ENCODE measurements around the gene FSTL4. TPM values are rescaled to one million over a fixed set of nuclear protein-coding genes. Genes with fewer than 3 reads are reported as not detected.

The FSTL4 gene
- total and polyA plus RNA-seq, 4 donors, result 0.02 to 0.18 TPM; not detected in 2

DNA sequence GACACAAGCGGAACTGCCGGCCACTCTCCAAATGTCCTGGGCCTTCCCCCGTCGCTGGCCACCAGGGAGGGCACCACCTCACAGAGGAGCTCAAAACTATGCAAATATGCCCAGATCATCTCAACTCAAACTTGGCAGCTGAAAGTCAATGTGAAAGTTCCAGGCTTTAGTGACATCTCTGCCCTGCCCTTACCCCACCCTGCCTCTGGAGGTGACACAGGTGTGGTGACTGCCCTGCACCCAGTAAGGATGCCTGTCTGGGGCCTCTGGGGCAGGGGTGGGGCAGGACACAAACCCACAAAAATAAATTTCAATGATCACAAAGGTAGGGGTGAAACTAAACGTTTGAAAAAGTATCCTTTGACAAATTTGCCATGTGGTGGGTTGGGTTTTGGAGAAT, 347.1 kb downstream of the FSTL4 start:
- DNase-seq (ENCODE audit: low spot score), result no peak
- Histone ChIP-seq H3K36me3 (ENCODE audit: control insufficient read depth in 4 of 4, insufficient read depth in 3 of 4, low read depth in 1 of 4, low read length in 3 of 4) (no peaks in the 10 kb centered on the region), H3K9ac (ENCODE audit: low read depth in 1 of 2, low read length in 2 of 2) (no peak overlapping the region), H3K4me1 (ENCODE audit: control insufficient read depth in 4 of 4, insufficient read depth in 4 of 4, low read length in 3 of 4) (peaks cover 0 to 13% (median 6%) of the 10 kb centered on the region in 4 donors), H3K4me3 (ENCODE audit: low read depth in 1 of 3, low read length in 3 of 3) (no peak overlapping the region), H3K9me3 (ENCODE audit: control insufficient read depth in 4 of 4, low read length in 3 of 4) (no peaks in the 10 kb centered on the region), H3K27ac (ENCODE audit: low read depth in 1 of 2, low read length in 2 of 2) (no peak overlapping the region), H3K27me3 (ENCODE audit: control insufficient read depth in 4 of 4, insufficient read depth in 4 of 4, low read length in 3 of 4) (no peaks in the 10 kb centered on the region)
- 86% methylated on average over 5 of the region's 5 CpGs for WGBS
- TF ChIP-seq EGR1 (IDR thresholded peaks at IDR 0.05; ENCODE audit: low read depth in 2 of 2), result no peak
- no peak for TF ChIP-seq HNF4G (IDR thresholded peaks at IDR 0.05)
- TF ChIP-seq FOXA2 (IDR thresholded peaks at IDR 0.05), result no peak
- no peak for TF ChIP-seq HNF4A (conservative IDR thresholded peaks at IDR 0.05)
- TF ChIP-seq, protein P1, sequence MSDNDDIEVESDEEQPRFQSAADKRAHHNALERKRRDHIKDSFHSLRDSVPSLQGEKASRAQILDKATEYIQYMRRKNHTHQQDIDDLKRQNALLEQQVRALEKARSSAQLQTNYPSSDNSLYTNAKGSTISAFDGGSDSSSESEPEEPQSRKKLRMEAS (IDR thresholded peaks at IDR 0.05), result no peak
- TF ChIP-seq, protein P2, sequence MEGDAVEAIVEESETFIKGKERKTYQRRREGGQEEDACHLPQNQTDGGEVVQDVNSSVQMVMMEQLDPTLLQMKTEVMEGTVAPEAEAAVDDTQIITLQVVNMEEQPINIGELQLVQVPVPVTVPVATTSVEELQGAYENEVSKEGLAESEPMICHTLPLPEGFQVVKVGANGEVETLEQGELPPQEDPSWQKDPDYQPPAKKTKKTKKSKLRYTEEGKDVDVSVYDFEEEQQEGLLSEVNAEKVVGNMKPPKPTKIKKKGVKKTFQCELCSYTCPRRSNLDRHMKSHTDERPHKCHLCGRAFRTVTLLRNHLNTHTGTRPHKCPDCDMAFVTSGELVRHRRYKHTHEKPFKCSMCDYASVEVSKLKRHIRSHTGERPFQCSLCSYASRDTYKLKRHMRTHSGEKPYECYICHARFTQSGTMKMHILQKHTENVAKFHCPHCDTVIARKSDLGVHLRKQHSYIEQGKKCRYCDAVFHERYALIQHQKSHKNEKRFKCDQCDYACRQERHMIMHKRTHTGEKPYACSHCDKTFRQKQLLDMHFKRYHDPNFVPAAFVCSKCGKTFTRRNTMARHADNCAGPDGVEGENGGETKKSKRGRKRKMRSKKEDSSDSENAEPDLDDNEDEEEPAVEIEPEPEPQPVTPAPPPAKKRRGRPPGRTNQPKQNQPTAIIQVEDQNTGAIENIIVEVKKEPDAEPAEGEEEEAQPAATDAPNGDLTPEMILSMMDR (IDR thresholded peaks at IDR 0.05; ENCODE audit: low read depth, low read length, missing input control), result no peak
- TF ChIP-seq SP1 (IDR thresholded peaks at IDR 0.05), result no peak
- TF ChIP-seq, protein P3, sequence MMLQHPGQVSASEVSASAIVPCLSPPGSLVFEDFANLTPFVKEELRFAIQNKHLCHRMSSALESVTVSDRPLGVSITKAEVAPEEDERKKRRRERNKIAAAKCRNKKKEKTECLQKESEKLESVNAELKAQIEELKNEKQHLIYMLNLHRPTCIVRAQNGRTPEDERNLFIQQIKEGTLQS (IDR thresholded peaks at IDR 0.05), result no peak
- no peak for TF ChIP-seq GABPA (IDR thresholded peaks at IDR 0.05 in 1 of 2, conservative IDR thresholded peaks at IDR 0.05 in 1 of 2)
- no peak for TF ChIP-seq NR2F2 (IDR thresholded peaks at IDR 0.05)
- TF ChIP-seq FOXA1 (IDR thresholded peaks at IDR 0.05), result no peak
- no peak for TF ChIP-seq RAD21 (IDR thresholded peaks at IDR 0.05)
- TF ChIP-seq YY1 (IDR thresholded peaks at IDR 0.05), result no peak
- TF ChIP-seq, protein P4, sequence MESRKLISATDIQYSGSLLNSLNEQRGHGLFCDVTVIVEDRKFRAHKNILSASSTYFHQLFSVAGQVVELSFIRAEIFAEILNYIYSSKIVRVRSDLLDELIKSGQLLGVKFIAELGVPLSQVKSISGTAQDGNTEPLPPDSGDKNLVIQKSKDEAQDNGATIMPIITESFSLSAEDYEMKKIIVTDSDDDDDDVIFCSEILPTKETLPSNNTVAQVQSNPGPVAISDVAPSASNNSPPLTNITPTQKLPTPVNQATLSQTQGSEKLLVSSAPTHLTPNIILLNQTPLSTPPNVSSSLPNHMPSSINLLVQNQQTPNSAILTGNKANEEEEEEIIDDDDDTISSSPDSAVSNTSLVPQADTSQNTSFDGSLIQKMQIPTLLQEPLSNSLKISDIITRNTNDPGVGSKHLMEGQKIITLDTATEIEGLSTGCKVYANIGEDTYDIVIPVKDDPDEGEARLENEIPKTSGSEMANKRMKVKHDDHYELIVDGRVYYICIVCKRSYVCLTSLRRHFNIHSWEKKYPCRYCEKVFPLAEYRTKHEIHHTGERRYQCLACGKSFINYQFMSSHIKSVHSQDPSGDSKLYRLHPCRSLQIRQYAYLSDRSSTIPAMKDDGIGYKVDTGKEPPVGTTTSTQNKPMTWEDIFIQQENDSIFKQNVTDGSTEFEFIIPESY (IDR thresholded peaks at IDR 0.05), result no peak
- TF ChIP-seq, protein P5, sequence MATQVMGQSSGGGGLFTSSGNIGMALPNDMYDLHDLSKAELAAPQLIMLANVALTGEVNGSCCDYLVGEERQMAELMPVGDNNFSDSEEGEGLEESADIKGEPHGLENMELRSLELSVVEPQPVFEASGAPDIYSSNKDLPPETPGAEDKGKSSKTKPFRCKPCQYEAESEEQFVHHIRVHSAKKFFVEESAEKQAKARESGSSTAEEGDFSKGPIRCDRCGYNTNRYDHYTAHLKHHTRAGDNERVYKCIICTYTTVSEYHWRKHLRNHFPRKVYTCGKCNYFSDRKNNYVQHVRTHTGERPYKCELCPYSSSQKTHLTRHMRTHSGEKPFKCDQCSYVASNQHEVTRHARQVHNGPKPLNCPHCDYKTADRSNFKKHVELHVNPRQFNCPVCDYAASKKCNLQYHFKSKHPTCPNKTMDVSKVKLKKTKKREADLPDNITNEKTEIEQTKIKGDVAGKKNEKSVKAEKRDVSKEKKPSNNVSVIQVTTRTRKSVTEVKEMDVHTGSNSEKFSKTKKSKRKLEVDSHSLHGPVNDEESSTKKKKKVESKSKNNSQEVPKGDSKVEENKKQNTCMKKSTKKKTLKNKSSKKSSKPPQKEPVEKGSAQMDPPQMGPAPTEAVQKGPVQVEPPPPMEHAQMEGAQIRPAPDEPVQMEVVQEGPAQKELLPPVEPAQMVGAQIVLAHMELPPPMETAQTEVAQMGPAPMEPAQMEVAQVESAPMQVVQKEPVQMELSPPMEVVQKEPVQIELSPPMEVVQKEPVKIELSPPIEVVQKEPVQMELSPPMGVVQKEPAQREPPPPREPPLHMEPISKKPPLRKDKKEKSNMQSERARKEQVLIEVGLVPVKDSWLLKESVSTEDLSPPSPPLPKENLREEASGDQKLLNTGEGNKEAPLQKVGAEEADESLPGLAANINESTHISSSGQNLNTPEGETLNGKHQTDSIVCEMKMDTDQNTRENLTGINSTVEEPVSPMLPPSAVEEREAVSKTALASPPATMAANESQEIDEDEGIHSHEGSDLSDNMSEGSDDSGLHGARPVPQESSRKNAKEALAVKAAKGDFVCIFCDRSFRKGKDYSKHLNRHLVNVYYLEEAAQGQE (IDR thresholded peaks at IDR 0.05), result no peak

DNA sequence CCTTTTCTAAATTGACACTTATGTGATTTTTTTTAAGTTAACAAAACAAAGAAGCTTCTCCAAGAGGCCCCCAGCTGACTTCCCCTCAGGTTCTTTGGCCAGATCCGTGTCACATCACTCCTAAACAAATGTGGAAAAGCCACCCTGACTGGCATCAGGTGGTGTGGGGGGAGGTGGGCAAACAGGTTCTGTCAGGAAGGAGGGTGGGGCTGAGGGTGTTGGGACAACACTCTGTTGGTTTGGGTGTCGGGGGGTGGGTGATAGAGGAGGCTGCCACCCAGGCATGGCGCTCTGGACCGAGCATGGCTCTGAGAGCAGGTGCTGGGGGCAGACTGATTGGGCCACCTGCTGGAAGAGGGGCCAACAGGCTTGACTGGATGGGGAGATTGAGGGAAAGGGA, 349.7 kb downstream of the FSTL4 start:
- Histone ChIP-seq H3K27me3 (ENCODE audit: control insufficient read depth in 4 of 4, insufficient read depth in 4 of 4, low read length in 3 of 4) (no peaks in the 10 kb centered on the region), H3K9me3 (ENCODE audit: control insufficient read depth in 4 of 4, low read length in 3 of 4) (no peaks in the 10 kb centered on the region), H3K36me3 (ENCODE audit: control insufficient read depth in 4 of 4, insufficient read depth in 3 of 4, low read depth in 1 of 4, low read length in 3 of 4) (no peaks in the 10 kb centered on the region), H3K27ac (ENCODE audit: low read depth in 1 of 2, low read length in 2 of 2) (no peak overlapping the region), H3K4me1 (ENCODE audit: control insufficient read depth in 4 of 4, insufficient read depth in 4 of 4, low read length in 3 of 4) (peaks cover 0 to 12% (median 6%) of the 10 kb centered on the region in 4 donors), H3K4me3 (ENCODE audit: low read depth in 1 of 3, low read length in 3 of 3) (no peak overlapping the region), H3K9ac (ENCODE audit: low read depth in 1 of 2, low read length in 2 of 2) (no peak overlapping the region)
- WGBS, result 89% methylated on average over 4 of the region's 4 CpGs
- DNase-seq (ENCODE audit: low spot score), result no peak
- no peak for TF ChIP-seq JUND (IDR thresholded peaks at IDR 0.05)
- TF ChIP-seq HNF4A (conservative IDR thresholded peaks at IDR 0.05), result no peak
- TF ChIP-seq SP1 (IDR thresholded peaks at IDR 0.05), result no peak
- no peak for TF ChIP-seq GABPA (IDR thresholded peaks at IDR 0.05 in 1 of 2, conservative IDR thresholded peaks at IDR 0.05 in 1 of 2)
- TF ChIP-seq, protein P4 (IDR thresholded peaks at IDR 0.05), result no peak
- TF ChIP-seq TAF1 (conservative IDR thresholded peaks at IDR 0.05), result no peak
- no peak for TF ChIP-seq FOXA2 (IDR thresholded peaks at IDR 0.05)
- no peak for TF ChIP-seq RAD21 (IDR thresholded peaks at IDR 0.05)
- no peak for TF ChIP-seq HNF4G (IDR thresholded peaks at IDR 0.05)
- no peak for TF ChIP-seq EGR1 (IDR thresholded peaks at IDR 0.05; ENCODE audit: low read depth in 2 of 2)

All from liver (tissue), 9 donors.